Measurements from ENCODE around the gene UBE2J1.

Gene UBE2J1

GRCh38 chr6:89348372-89348771 lies 4.2 kb downstream of the UBE2J1 start:
- Histone ChIP-seq H3K27ac (ENCODE audit: low read length) (no peak overlapping the region), H3K9me3 (ENCODE audit: control insufficient read depth in 2 of 2, low read length in 2 of 2) (no peaks in the 10 kb centered on the region), H3K9ac (ENCODE audit: low read length in 2 of 2) (no peak overlapping the region), H3K4me3 (ENCODE audit: low read length in 2 of 2) (no peak overlapping the region), H3K27me3 (ENCODE audit: control insufficient read depth in 1 of 2, insufficient read depth in 2 of 2, low read length in 2 of 2) (no peaks in the 10 kb centered on the region), H3K36me3 (ENCODE audit: control insufficient read depth in 2 of 2, insufficient read depth in 2 of 2, low read length in 2 of 2) (no peaks in the 10 kb centered on the region), H3K4me1 (ENCODE audit: control insufficient read depth, insufficient read depth, low read length) (peaks cover 16% of the 10 kb centered on the region)

- no peak overlapping the region for H3K9ac ChIP-seq (ENCODE audit: low read length in 2 of 2)
Observed at GRCh38 chr6:89347825-89348224, 4.7 kb downstream of the UBE2J1 start.

GRCh38 chr6:89346433-89346832 lies 6.1 kb downstream of the UBE2J1 start:
- Histone ChIP-seq H3K9ac (ENCODE audit: low read length in 2 of 2) (no peak overlapping the region), H3K4me3 (ENCODE audit: low read length in 2 of 2) (no peak overlapping the region), H3K9me3 (ENCODE audit: control insufficient read depth in 2 of 2, low read length in 2 of 2) (no peaks in the 10 kb centered on the region), H3K27me3 (ENCODE audit: control insufficient read depth in 1 of 2, insufficient read depth in 2 of 2, low read length in 2 of 2) (no peaks in the 10 kb centered on the region), H3K27ac (ENCODE audit: low read length) (no peak overlapping the region), H3K36me3 (ENCODE audit: control insufficient read depth in 2 of 2, insufficient read depth in 2 of 2, low read length in 2 of 2) (peaks cover 4 to 9% of the 10 kb centered on the region in 2 donors), H3K4me1 (ENCODE audit: control insufficient read depth, insufficient read depth, low read length) (peaks cover 16% of the 10 kb centered on the region)

More at GRCh38 chr6:89347825-89348224, 4.7 kb downstream of the UBE2J1 start:
- no peak overlapping the region for H3K4me3 ChIP-seq (ENCODE audit: low read length in 2 of 2)
- H3K27me3 ChIP-seq (ENCODE audit: control insufficient read depth in 1 of 2, insufficient read depth in 2 of 2, low read length in 2 of 2): no peaks in the 10 kb centered on the region
- no peaks in the 10 kb centered on the region for H3K36me3 ChIP-seq (ENCODE audit: control insufficient read depth in 2 of 2, insufficient read depth in 2 of 2, low read length in 2 of 2)
- H3K27ac ChIP-seq (ENCODE audit: low read length): no peak overlapping the region
- peaks cover 16% of the 10 kb centered on the region for H3K4me1 ChIP-seq (ENCODE audit: control insufficient read depth, insufficient read depth, low read length)
- no peaks in the 10 kb centered on the region for H3K9me3 ChIP-seq (ENCODE audit: control insufficient read depth in 2 of 2, low read length in 2 of 2)

GRCh38 chr6:89339565-89339964 lies 13.0 kb downstream of the UBE2J1 start:
- no peak overlapping the region for H3K27ac ChIP-seq (ENCODE audit: low read length)
- H3K9me3 ChIP-seq (ENCODE audit: control insufficient read depth in 2 of 2, low read length in 2 of 2): no peaks in the 10 kb centered on the region
- no peak overlapping the region for H3K4me3 ChIP-seq (ENCODE audit: low read length in 2 of 2)
- no peaks in the 10 kb centered on the region for H3K4me1 ChIP-seq (ENCODE audit: control insufficient read depth, insufficient read depth, low read length)
- no peaks in the 10 kb centered on the region for H3K27me3 ChIP-seq (ENCODE audit: control insufficient read depth in 1 of 2, insufficient read depth in 2 of 2, low read length in 2 of 2)
- no peak overlapping the region for H3K9ac ChIP-seq (ENCODE audit: low read length in 2 of 2)
- H3K36me3 ChIP-seq (ENCODE audit: control insufficient read depth in 2 of 2, insufficient read depth in 2 of 2, low read length in 2 of 2): peaks cover 9 to 37% of the 10 kb centered on the region in 2 donors

GRCh38 chr6:89335164-89335563 lies 17.4 kb downstream of the UBE2J1 start:
- H3K4me1 ChIP-seq (ENCODE audit: control insufficient read depth, insufficient read depth, low read length): no peaks in the 10 kb centered on the region
- H3K27me3 ChIP-seq (ENCODE audit: control insufficient read depth in 1 of 2, insufficient read depth in 2 of 2, low read length in 2 of 2): no peaks in the 10 kb centered on the region
- H3K9ac ChIP-seq (ENCODE audit: low read length in 2 of 2): no peak overlapping the region
- H3K36me3 ChIP-seq (ENCODE audit: control insufficient read depth in 2 of 2, insufficient read depth in 2 of 2, low read length in 2 of 2): peaks cover 5 to 36% of the 10 kb centered on the region in 2 donors
- no peak overlapping the region for H3K27ac ChIP-seq (ENCODE audit: low read length)
- no peak overlapping the region for H3K4me3 ChIP-seq (ENCODE audit: low read length in 2 of 2)
- H3K9me3 ChIP-seq (ENCODE audit: control insufficient read depth in 2 of 2, low read length in 2 of 2): no peaks in the 10 kb centered on the region

- Histone ChIP-seq H3K36me3 (ENCODE audit: control insufficient read depth in 2 of 2, insufficient read depth in 2 of 2, low read length in 2 of 2) (peaks cover 19 to 34% of the 10 kb centered on the region in 2 donors), H3K9ac (ENCODE audit: low read length in 2 of 2) (no peak overlapping the region), H3K4me3 (ENCODE audit: low read length in 2 of 2) (no peak overlapping the region), H3K27ac (ENCODE audit: low read length) (no peak overlapping the region), H3K9me3 (ENCODE audit: control insufficient read depth in 2 of 2, low read length in 2 of 2) (no peaks in the 10 kb centered on the region), H3K27me3 (ENCODE audit: control insufficient read depth in 1 of 2, insufficient read depth in 2 of 2, low read length in 2 of 2) (no peaks in the 10 kb centered on the region), H3K4me1 (ENCODE audit: control insufficient read depth, insufficient read depth, low read length) (no peaks in the 10 kb centered on the region)
Observed at GRCh38 chr6:89330910-89331309, 21.6 kb downstream of the UBE2J1 start.

GRCh38 chr6:89328976-89329375 lies 23.5 kb downstream of the UBE2J1 start:
- no peak overlapping the region for H3K9ac ChIP-seq (ENCODE audit: low read length in 2 of 2)
- peaks cover 1% of the 10 kb centered on the region for H3K4me1 ChIP-seq (ENCODE audit: control insufficient read depth, insufficient read depth, low read length)
- H3K9me3 ChIP-seq (ENCODE audit: control insufficient read depth in 2 of 2, low read length in 2 of 2): no peaks in the 10 kb centered on the region
- H3K27ac ChIP-seq (ENCODE audit: low read length): no peak overlapping the region
- peaks cover 17 to 34% of the 10 kb centered on the region in 2 donors for H3K36me3 ChIP-seq (ENCODE audit: control insufficient read depth in 2 of 2, insufficient read depth in 2 of 2, low read length in 2 of 2)
- H3K27me3 ChIP-seq (ENCODE audit: control insufficient read depth in 1 of 2, insufficient read depth in 2 of 2, low read length in 2 of 2): no peaks in the 10 kb centered on the region
- H3K4me3 ChIP-seq (ENCODE audit: low read length in 2 of 2): no peak overlapping the region

GRCh38 chr6:89324304-89324703 lies 28.2 kb downstream of the UBE2J1 start:
- Histone ChIP-seq H3K9ac (ENCODE audit: low read length in 2 of 2) (no peak overlapping the region), H3K4me3 (ENCODE audit: low read length in 2 of 2) (no peak overlapping the region), H3K9me3 (ENCODE audit: control insufficient read depth in 2 of 2, low read length in 2 of 2) (no peaks in the 10 kb centered on the region), H3K36me3 (ENCODE audit: control insufficient read depth in 2 of 2, insufficient read depth in 2 of 2, low read length in 2 of 2) (peaks cover 8 to 15% of the 10 kb centered on the region in 2 donors), H3K27me3 (ENCODE audit: control insufficient read depth in 1 of 2, insufficient read depth in 2 of 2, low read length in 2 of 2) (no peaks in the 10 kb centered on the region), H3K27ac (ENCODE audit: low read length) (no peak overlapping the region), H3K4me1 (ENCODE audit: control insufficient read depth, insufficient read depth, low read length) (peaks cover 3% of the 10 kb centered on the region)

GRCh38 chr6:89323511-89323971 lies 29.0 kb downstream of the UBE2J1 start:
- Histone ChIP-seq H3K36me3 (ENCODE audit: control insufficient read depth in 2 of 2, insufficient read depth in 2 of 2, low read length in 2 of 2) (peaks cover 5 to 12% of the 10 kb centered on the region in 2 donors), H3K9me3 (ENCODE audit: control insufficient read depth in 2 of 2, low read length in 2 of 2) (no peaks in the 10 kb centered on the region), H3K27me3 (ENCODE audit: control insufficient read depth in 1 of 2, insufficient read depth in 2 of 2, low read length in 2 of 2) (no peaks in the 10 kb centered on the region), H3K4me1 (ENCODE audit: control insufficient read depth, insufficient read depth, low read length) (peaks cover 3% of the 10 kb centered on the region), H3K4me3 (ENCODE audit: low read length in 2 of 2) (no peak overlapping the region), H3K27ac (ENCODE audit: low read length) (no peak overlapping the region), H3K9ac (ENCODE audit: low read length in 2 of 2) (no peak overlapping the region)

GRCh38 chr6:89321131-89321970 lies 31.2 kb downstream of the UBE2J1 start:
- Histone ChIP-seq H3K9ac (ENCODE audit: low read length in 2 of 2) (no peak overlapping the region), H3K9me3 (ENCODE audit: control insufficient read depth in 2 of 2, low read length in 2 of 2) (no peaks in the 10 kb centered on the region), H3K4me3 (ENCODE audit: low read length in 2 of 2) (no peak overlapping the region), H3K4me1 (ENCODE audit: control insufficient read depth, insufficient read depth, low read length) (peaks cover 3% of the 10 kb centered on the region), H3K27me3 (ENCODE audit: control insufficient read depth in 1 of 2, insufficient read depth in 2 of 2, low read length in 2 of 2) (no peaks in the 10 kb centered on the region), H3K27ac (ENCODE audit: low read length) (no peak overlapping the region), H3K36me3 (ENCODE audit: control insufficient read depth in 2 of 2, insufficient read depth in 2 of 2, low read length in 2 of 2) (peaks cover 0 to 3% of the 10 kb centered on the region in 2 donors)

- Histone ChIP-seq H3K9ac (ENCODE audit: low read length in 2 of 2) (no peak overlapping the region), H3K27ac (ENCODE audit: low read length) (no peak overlapping the region), H3K27me3 (ENCODE audit: control insufficient read depth in 1 of 2, insufficient read depth in 2 of 2, low read length in 2 of 2) (no peaks in the 10 kb centered on the region), H3K36me3 (ENCODE audit: control insufficient read depth in 2 of 2, insufficient read depth in 2 of 2, low read length in 2 of 2) (peaks cover 0 to 3% of the 10 kb centered on the region in 2 donors), H3K4me3 (ENCODE audit: low read length in 2 of 2) (no peak overlapping the region), H3K9me3 (ENCODE audit: control insufficient read depth in 2 of 2, low read length in 2 of 2) (no peaks in the 10 kb centered on the region), H3K4me1 (ENCODE audit: control insufficient read depth, insufficient read depth, low read length) (peaks cover 3% of the 10 kb centered on the region)
Observed at GRCh38 chr6:89320012-89320559, 32.4 kb downstream of the UBE2J1 start.

Measured in stomach smooth muscle (tissue), 2 donors.